PFSK-1 (cell line): ENCODE results near the gene SART3.

Source experiments
- FOXP2 ChIP-seq: optimal IDR thresholded peaks from 2 replicates; pipeline ENCODE3; 2011; ENCODE audit warnings: borderline replicate concordance, control low read depth, inconsistent platforms; ENCODE audit not compliant: insufficient read depth; ENCODE audit errors: extremely low read length, extremely low read depth
- POLR2AphosphoS5 ChIP-seq: IDR thresholded peaks from 2 replicates; pipeline ENCODE4 v1.6.1; 2012; ENCODE audit warnings: low read depth, mild to moderate bottlenecking, control low read depth, low read length, moderate library complexity
- REST ChIP-seq, 2 experiments: IDR thresholded peaks; 2 replicates each; pipeline versions ENCODE4 v1.6.1 to v1.8.0; 2011 to 2012; ENCODE audit warnings: low read depth in 2 of 2, low read length in 2 of 2, control low read depth in 1 of 2, inconsistent platforms in 1 of 2, mild to moderate bottlenecking in 1 of 2, moderate library complexity in 1 of 2; ENCODE audit not compliant: insufficient read depth in 1 of 2
- SIN3A ChIP-seq: IDR thresholded peaks from 2 replicates; pipeline ENCODE4 v1.6.1; 2012; ENCODE audit warnings: mild to moderate bottlenecking, low read length, moderate library complexity, borderline replicate concordance; ENCODE audit not compliant: insufficient read depth
- TAF1 ChIP-seq: IDR thresholded peaks from 2 replicates; pipeline ENCODE4 v1.6.1; 2012; ENCODE audit warnings: low read length, control low read depth, borderline replicate concordance; ENCODE audit not compliant: insufficient read depth

SART3 gene

GRCh38 chr12:108591267-108591980, 30.5 kb upstream of the SART3 start:
- TF ChIP-seq POLR2AphosphoS5 (no peak), TAF1 (no peak), REST (IDR thresholded peaks at IDR 0.05; ENCODE audit: insufficient read depth in 1 of 2, low read depth in 2 of 2, low read length in 2 of 2) (no peak), FOXP2 (no peak), SIN3A (no peak)

DNA sequence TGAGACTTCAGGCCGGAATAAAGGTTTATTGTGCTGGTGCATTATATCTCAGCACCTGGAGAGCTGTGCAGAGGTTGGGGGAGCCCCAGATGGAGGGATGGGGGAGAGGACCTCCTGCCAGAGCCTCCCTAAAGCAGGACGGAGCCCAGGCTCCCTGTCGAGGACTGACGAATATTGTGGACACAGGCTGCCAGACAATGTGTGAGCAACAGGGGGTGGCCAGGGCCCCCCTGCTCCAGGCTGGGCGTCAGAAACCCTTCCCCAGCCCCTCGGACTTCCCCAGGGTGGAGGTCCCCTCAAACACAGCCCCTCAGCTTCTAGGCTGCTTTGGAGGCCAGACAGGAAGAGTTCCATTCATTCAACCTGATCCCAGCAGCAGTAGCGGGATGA, 28.9 kb upstream of the SART3 start:
- TF ChIP-seq SIN3A (no peak), POLR2AphosphoS5 (no peak), TAF1 (no peak), FOXP2 (no peak)

DNA sequence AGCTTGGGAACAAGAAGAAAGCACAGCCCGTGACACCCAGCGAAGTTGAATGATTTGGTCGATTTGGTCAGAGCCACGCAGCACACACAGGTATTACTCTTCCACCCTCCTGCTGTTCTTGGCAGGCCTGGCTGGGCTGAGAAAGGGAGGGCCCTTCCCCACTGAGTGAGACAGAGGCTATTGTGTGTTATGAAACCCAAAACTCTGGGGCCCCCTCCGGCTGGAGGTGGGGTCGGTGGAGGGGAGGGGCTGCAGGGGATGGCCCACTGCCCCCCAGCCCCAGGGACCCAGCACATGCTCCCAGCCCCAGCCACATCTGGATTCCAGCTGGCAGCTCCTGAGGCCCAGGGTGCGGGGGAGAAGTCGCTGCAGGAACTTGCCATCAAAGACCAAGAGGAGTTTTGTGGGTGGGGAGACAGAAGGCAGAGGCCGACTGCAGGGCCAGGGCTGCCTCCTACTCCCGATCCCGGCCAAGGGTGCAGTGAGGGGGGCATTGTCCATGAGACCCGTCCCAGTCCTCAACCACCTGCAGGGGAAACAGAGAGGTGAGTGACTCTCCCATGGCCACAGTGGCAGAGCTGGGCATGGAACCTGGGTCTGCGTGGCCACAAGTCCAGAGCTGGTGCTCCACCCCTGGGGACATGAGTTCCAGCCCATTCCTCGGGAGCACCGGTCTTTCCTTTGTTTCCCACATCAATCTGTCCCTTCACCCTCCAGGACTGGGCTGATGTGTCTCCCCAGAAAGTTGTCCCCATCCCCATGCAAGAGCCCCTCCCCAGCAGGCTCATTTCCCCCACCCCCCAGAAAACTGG, 28.3 kb upstream of the SART3 start:
- TF ChIP-seq SIN3A = no peak
- no peak for TF ChIP-seq REST (IDR thresholded peaks at IDR 0.05; ENCODE audit: insufficient read depth in 1 of 2, low read depth in 2 of 2, low read length in 2 of 2)
- TF ChIP-seq TAF1 = no peak
- no peak for TF ChIP-seq POLR2AphosphoS5
- no peak for TF ChIP-seq FOXP2

DNA sequence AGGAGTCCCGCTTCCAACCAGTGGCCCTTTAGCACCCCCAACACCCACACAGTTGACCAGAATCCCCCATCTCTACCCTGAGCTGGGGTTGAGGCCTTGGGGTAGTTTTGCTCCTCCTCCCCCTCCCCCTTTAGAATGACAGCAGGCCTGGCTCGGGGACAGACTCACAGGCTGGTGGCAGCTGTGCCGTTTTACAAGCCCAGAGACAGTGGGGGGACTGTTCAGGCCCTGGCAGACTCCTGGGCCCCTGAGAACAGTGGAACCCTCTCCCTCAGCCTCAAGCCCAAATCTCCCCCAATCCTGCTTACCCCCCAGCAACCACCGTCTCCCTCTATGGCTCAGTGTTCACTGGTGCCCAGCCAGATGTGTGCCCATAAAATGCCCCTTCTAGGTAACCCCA, 26.9 kb upstream of the SART3 start:
- TF ChIP-seq POLR2AphosphoS5 (no peak), TAF1 (no peak), SIN3A (no peak), REST (IDR thresholded peaks at IDR 0.05; ENCODE audit: insufficient read depth in 1 of 2, low read depth in 2 of 2, low read length in 2 of 2) (no peak), FOXP2 (no peak)

DNA sequence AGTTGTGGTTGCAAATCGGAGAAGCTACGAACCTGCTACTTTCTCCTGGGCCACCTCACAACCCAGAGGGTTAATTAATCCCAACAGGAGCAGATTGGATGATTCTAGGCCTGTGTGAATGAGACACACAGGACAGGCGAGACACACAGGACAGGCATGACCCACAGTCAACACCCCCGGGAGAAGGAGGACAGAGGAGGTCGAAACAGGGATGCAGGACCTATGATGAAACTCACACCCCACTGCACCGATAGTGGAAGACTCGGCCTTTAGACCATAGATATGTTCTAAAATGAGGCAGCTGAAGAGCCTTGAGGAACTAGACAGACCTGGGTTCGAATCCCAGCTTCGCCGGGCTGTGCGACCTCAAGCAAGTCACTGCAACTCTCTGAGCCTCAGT, 25.3 kb upstream of the SART3 start:
- TF ChIP-seq TAF1 (no peak), REST (IDR thresholded peaks at IDR 0.05; ENCODE audit: insufficient read depth in 1 of 2, low read depth in 2 of 2, low read length in 2 of 2) (no peak), FOXP2 (no peak), SIN3A (no peak), POLR2AphosphoS5 (no peak)
